AG08395 (cell line): ENCODE measurements around the gene ATRIP.
"Not testable (repeated sequence)": the region's sequence is repeated elsewhere in the genome, so short reads cannot be mapped to it uniquely, and the experiment has no call there.

Experiments
- DNase-seq: peaks from one replicate; pipeline ENCODE4 v3.0.0; 2012; ENCODE audit warnings: mixed read lengths, low spot score

ATRIP gene

GRCh38 chr3:48469046-48469915, 22.7 kb downstream of the ATRIP start:
- DNase-seq = no peak

- DNase-seq = no peak
These were observed 23.7 kb downstream of the ATRIP start for GRCh38 chr3:48470286-48470685.

GRCh38 chr3:48472673-48472922, 26.1 kb downstream of the ATRIP start:
- DNase-seq = no peak

GRCh38 chr3:48472923-48473616, 26.5 kb downstream of the ATRIP start:
- peak; percentile 93 for DNase-seq

- DNase-seq = no peak
These were observed 27.0 kb downstream of the ATRIP start for GRCh38 chr3:48473617-48473952.

- not testable (repeated sequence) for DNase-seq
These were observed 27.5 kb downstream of the ATRIP start for GRCh38 chr3:48474031-48474430.

GRCh38 chr3:48474619-48475018, 28.1 kb downstream of the ATRIP start:
- no peak for DNase-seq

- DNase-seq = no peak
These were observed 28.7 kb downstream of the ATRIP start for GRCh38 chr3:48475188-48475587.

- DNase-seq = no peak
These were observed 30.0 kb downstream of the ATRIP start for GRCh38 chr3:48476426-48477053.

GRCh38 chr3:48477959-48478520, 31.5 kb downstream of the ATRIP start:
- DNase-seq = no peak

GRCh38 chr3:48478626-48479555, 32.4 kb downstream of the ATRIP start:
- no peak for DNase-seq

GRCh38 chr3:48480891-48481290, 34.4 kb downstream of the ATRIP start:
- DNase-seq = not testable (repeated sequence)

- not testable (repeated sequence) for DNase-seq
These were observed 36.3 kb downstream of the ATRIP start for GRCh38 chr3:48482822-48483221.

- no peak for DNase-seq
These were observed 40.4 kb downstream of the ATRIP start for GRCh38 chr3:48486952-48487351.

GRCh38 chr3:48492461-48493202, 46.1 kb downstream of the ATRIP start:
- DNase-seq = no peak

GRCh38 chr3:48493203-48493501, 46.6 kb downstream of the ATRIP start:
- DNase-seq = no peak

- DNase-seq = no peak
These were observed 54.1 kb downstream of the ATRIP start for GRCh38 chr3:48500656-48501055.

GRCh38 chr3:48501196-48501595, 54.7 kb downstream of the ATRIP start:
- DNase-seq = no peak

GRCh38 chr3:48502121-48502520, 55.6 kb downstream of the ATRIP start:
- no peak for DNase-seq

GRCh38 chr3:48502728-48503168, 56.2 kb downstream of the ATRIP start:
- DNase-seq = no peak

GRCh38 chr3:48503401-48504050, 57.0 kb downstream of the ATRIP start:
- DNase-seq = peak; percentile 54
